Measurements from ENCODE around the gene RPS6KL1. TPM values are rescaled to one million over a fixed set of nuclear protein-coding genes. Genes with fewer than 3 reads are reported as not detected.

Gene RPS6KL1
- 10 to 100 TPM in 1 of 2 donors, 1 to 10 TPM in 1; 9.4 to 17.6 TPM for total RNA-seq

- H3K4me1 ChIP-seq (ENCODE audit: control insufficient read depth in 1 of 2, low read depth in 2 of 2): peaks cover 6 to 21% of the 10 kb centered on the region in 2 donors
- DNase-seq (ENCODE audit: low spot score) (peak; percentile 40), ATAC-seq (ENCODE audit: insufficient number of reproducible peaks, low FRiP score, low read depth) (peak; percentile 91)
- H3K27ac ChIP-seq: peak within 1 kb of the TSS; percentile 56 to 71
- no peak for TF ChIP-seq CTCF (IDR thresholded peaks at IDR 0.05)
- H3K4me3 ChIP-seq: peak within 1 kb of the TSS; percentile 76
- H3K9me3 ChIP-seq: no peaks in the 10 kb centered on the region
- H3K36me3 ChIP-seq: no peaks in the 10 kb centered on the region
- H3K27me3 ChIP-seq (replicated peaks; ENCODE audit: insufficient read depth): no peaks in the 10 kb centered on the region
Measured at GRCh38 chr14:74922752-74923401, at the start of gene RPS6KL1. TSS of gene RPS6KL1 (minus strand) at chr14:74923260. CDS start at chr14:74921541, 1,719 bp downstream.

DNA sequence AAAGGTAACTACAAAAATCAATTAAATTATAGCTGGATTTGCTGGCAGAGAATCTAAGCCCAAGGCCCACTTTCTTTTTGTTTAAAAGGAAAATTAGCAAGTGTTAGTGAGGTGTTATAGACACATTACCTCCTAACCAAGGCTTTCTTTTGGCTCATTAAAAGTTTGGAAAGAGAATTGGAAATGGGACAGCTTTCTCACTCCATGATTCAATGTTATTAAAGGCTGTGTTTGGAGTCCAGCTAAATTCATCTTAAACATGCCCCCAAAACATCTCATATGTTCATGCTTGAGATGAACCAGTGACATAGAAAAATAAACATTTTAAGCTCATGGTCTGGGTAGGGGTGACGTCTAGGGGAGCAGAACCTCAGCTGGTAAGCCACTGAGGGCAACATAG, 45.8 kb upstream of the RPS6KL1 start:
- no peak overlapping the region for H3K4me3 ChIP-seq
- no peaks in the 10 kb centered on the region for H3K27me3 ChIP-seq (replicated peaks; ENCODE audit: insufficient read depth)
- H3K4me1 ChIP-seq (ENCODE audit: control insufficient read depth in 1 of 2, low read depth in 2 of 2): no peaks in the 10 kb centered on the region
- no peaks in the 10 kb centered on the region for H3K36me3 ChIP-seq
- no peak for TF ChIP-seq CTCF (IDR thresholded peaks at IDR 0.05)
- H3K9me3 ChIP-seq: no peaks in the 10 kb centered on the region
- ATAC-seq (ENCODE audit: insufficient number of reproducible peaks, low FRiP score, low read depth) (no peak), DNase-seq (ENCODE audit: low spot score) (no peak)
- no peak overlapping the region for H3K27ac ChIP-seq

DNA sequence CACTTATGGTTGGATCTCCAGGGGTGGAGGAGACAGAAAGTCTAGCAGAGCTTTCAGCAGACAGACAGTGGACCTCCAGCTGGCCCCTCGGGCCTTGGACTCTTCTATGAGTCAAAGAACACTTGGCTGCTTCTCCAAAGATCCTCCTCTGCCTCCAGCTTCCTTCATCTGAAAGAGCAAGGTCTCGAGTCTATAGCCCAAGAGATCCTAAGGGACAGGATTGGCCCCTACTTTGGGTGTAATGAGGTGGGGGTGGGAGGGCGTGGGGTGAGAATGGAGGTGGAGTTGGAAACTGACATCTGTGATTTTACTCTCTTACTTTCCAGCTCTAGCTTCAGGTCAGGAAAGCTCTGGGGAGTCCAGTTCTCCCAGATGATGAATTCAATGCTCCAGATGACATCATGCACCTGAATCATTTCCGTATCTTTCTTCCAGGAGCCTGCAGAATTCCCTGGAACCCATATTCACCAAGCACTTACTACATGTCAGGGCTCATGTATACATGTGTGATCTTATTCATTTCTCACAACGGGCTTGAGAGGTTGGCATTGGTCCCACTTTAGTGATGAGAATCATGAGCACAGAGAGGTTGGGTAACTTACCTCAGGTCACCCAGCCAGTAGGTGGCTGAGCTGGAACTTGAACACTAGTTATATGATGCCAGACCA, 42.6 kb upstream of the RPS6KL1 start:
- Histone ChIP-seq H3K4me3 (no peak overlapping the region), H3K27ac (no peak overlapping the region), H3K27me3 (replicated peaks; ENCODE audit: insufficient read depth) (no peaks in the 10 kb centered on the region), H3K9me3 (no peaks in the 10 kb centered on the region), H3K36me3 (no peaks in the 10 kb centered on the region), H3K4me1 (ENCODE audit: control insufficient read depth in 1 of 2, low read depth in 2 of 2) (no peaks in the 10 kb centered on the region)
- DNase-seq (ENCODE audit: low spot score): no peak
- no peak for ATAC-seq (ENCODE audit: insufficient number of reproducible peaks, low FRiP score, low read depth)
- TF ChIP-seq CTCF (IDR thresholded peaks at IDR 0.05): no peak

GRCh38 chr14:74964787-74965485, 41.9 kb upstream of the RPS6KL1 start:
- DNase-seq (ENCODE audit: low spot score) (no peak), ATAC-seq (ENCODE audit: insufficient number of reproducible peaks, low FRiP score, low read depth) (no peak)
- Histone ChIP-seq H3K4me1 (ENCODE audit: control insufficient read depth in 1 of 2, low read depth in 2 of 2) (no peaks in the 10 kb centered on the region), H3K9me3 (no peaks in the 10 kb centered on the region), H3K27ac (no peak overlapping the region), H3K36me3 (no peaks in the 10 kb centered on the region), H3K27me3 (replicated peaks; ENCODE audit: insufficient read depth) (no peaks in the 10 kb centered on the region), H3K4me3 (no peak overlapping the region)
- TF ChIP-seq CTCF (IDR thresholded peaks at IDR 0.05): no peak

GRCh38 chr14:74963705-74964271, 40.7 kb upstream of the RPS6KL1 start:
- no peak for ATAC-seq (ENCODE audit: insufficient number of reproducible peaks, low FRiP score, low read depth)
- Histone ChIP-seq H3K27me3 (replicated peaks; ENCODE audit: insufficient read depth) (no peaks in the 10 kb centered on the region), H3K36me3 (no peaks in the 10 kb centered on the region), H3K27ac (no peak overlapping the region), H3K9me3 (no peaks in the 10 kb centered on the region), H3K4me1 (ENCODE audit: control insufficient read depth in 1 of 2, low read depth in 2 of 2) (no peaks in the 10 kb centered on the region), H3K4me3 (no peak overlapping the region)
- no peak for TF ChIP-seq CTCF (IDR thresholded peaks at IDR 0.05)
- DNase-seq (ENCODE audit: low spot score): no peak

Measured in thoracic aorta (tissue), 2 donors.